ENCODE measurements around the gene HRCT1.

DNA sequence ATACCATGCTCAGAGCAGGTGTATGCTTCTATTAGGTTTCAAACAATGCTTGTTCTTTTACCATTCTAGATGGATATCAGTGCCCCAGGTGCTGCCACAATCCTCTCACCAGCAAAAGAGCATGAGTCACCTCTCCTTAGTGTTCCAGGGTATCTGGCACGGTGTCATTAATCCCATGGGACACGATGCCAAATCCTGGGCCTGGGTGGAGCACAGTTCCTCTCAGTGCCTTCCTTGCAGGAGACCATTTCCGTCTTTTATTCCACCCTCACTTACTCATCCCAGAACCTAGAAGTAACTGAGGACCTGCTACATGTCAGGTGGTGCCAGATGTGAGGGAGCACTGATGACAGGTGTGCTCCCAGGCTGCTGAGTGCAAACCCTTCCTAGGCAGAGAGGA lies 34.5 kb upstream of the HRCT1 start:
- TF ChIP-seq, protein P1, sequence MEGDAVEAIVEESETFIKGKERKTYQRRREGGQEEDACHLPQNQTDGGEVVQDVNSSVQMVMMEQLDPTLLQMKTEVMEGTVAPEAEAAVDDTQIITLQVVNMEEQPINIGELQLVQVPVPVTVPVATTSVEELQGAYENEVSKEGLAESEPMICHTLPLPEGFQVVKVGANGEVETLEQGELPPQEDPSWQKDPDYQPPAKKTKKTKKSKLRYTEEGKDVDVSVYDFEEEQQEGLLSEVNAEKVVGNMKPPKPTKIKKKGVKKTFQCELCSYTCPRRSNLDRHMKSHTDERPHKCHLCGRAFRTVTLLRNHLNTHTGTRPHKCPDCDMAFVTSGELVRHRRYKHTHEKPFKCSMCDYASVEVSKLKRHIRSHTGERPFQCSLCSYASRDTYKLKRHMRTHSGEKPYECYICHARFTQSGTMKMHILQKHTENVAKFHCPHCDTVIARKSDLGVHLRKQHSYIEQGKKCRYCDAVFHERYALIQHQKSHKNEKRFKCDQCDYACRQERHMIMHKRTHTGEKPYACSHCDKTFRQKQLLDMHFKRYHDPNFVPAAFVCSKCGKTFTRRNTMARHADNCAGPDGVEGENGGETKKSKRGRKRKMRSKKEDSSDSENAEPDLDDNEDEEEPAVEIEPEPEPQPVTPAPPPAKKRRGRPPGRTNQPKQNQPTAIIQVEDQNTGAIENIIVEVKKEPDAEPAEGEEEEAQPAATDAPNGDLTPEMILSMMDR (IDR thresholded peaks at IDR 0.05): no peak
- TF ChIP-seq POLR2A (IDR thresholded peaks at IDR 0.05): no peak

All from uterus (tissue), 2 donors.